Measurements from ENCODE around the gene KCNJ13. TPM values are rescaled to one million over a fixed set of nuclear protein-coding genes. Genes with fewer than 3 reads are reported as not detected.

The KCNJ13 gene
- total RNA-seq (2021; ENCODE audit: unreplicated experiment), result not detected
- polyA plus RNA-seq (2012), result 0.16 TPM in 1 of 2 replicates, not detected in the other
- not detected for Bru-seq, nascent RNA
- BruChase-seq, experiment 1, labeled RNA remaining after a 6-hour chase, result percentile 5 among the genes with signal in this experiment
- BruChase-seq, experiment 2, labeled RNA remaining after a 2-hour chase, result not detected
- long read RNA-seq, result 0 reads

- Histone ChIP-seq H3K27me3 (ENCODE audit: insufficient read depth, low read length) (no peaks in the 10 kb centered on the region), H3K27ac (ENCODE audit: low read depth, low read length) (no peak within 1 kb of the TSS), H3K9me2 (ENCODE audit: insufficient read depth) (no peaks in the 10 kb centered on the region), H3K36me3 (ENCODE audit: control insufficient read depth in 1 of 2, insufficient read depth in 2 of 2, low read length in 2 of 2) (peaks cover 0 to 5% of the 10 kb centered on the region in 2 experiments; a peak in 3 of 4 replicates), H3K79me2 (ENCODE audit: insufficient read depth, low read length) (no peaks in the 10 kb centered on the region), H3K4me2 (ENCODE audit: low read length) (no peak within 1 kb of the TSS), H2AFZ (ENCODE audit: low read depth, low read length, poor library complexity, severe bottlenecking) (no peak within 1 kb of the TSS), H3K9me3 (ENCODE audit: control insufficient read depth in 1 of 2, insufficient read depth in 1 of 2, low read depth in 1 of 2, low read length in 2 of 2) (no peaks in the 10 kb centered on the region), H3K4me1 (ENCODE audit: control insufficient read depth in 1 of 2, insufficient read depth in 2 of 2, low read length in 2 of 2) (peaks cover 0 to under 1% of the 10 kb centered on the region in 2 experiments; a peak in 1 of 4 replicates), H3K4me3 (replicated peaks in 1 of 2; ENCODE audit: low read depth in 1 of 2, low read length in 2 of 2) (no peak within 1 kb of the TSS), H4K20me1 (ENCODE audit: insufficient read depth) (no peaks in the 10 kb centered on the region), H3K9ac (ENCODE audit: low read length) (no peak within 1 kb of the TSS)
- BruUV-seq (replicated peaks), result no TSS peak
- ChIA-PET CTCF (interaction anchor here (1.3 kb wide), 1 partner anchor 17 kb away, joined by 3 read pairs; no protein-coding TSS in a partner anchor), RAD21 (ENCODE audit: low non-redundant PET in 1 of 2, low total read pairs in 2 of 2, uncharacterized antibody in 2 of 2, unreplicated experiment in 2 of 2) (no interaction called here), POLR2A (no interaction called here)
- no peak for ATAC-seq
- TF ChIP-seq MAX (IDR thresholded peaks at IDR 0.05) (no peak), ZBTB33 (IDR thresholded peaks at IDR 0.05; ENCODE audit: extremely low read depth, insufficient replicate concordance, low read length) (no peak), SIN3A (IDR thresholded peaks at IDR 0.05; ENCODE audit: low read depth) (no peak), EZH2 (IDR thresholded peaks at IDR 0.05) (no peak)
- no peak for DNase-seq (ENCODE audit: low read depth, low spot score)
- intact Hi-C loops (cut with micrococcal nuclease), result no loop called here
Measured at GRCh38 chr2:232776435-232776834, at the start of gene KCNJ13. TSS of gene KCNJ13 (minus strand) at chr2:232776565. CDS start at chr2:232771362, 5,203 bp downstream.

GRCh38 chr2:232817756-232818155, 41.4 kb upstream of the KCNJ13 start:
- Histone ChIP-seq H4K20me1 (ENCODE audit: insufficient read depth) (no peaks in the 10 kb centered on the region), H2AFZ (ENCODE audit: low read depth, low read length, poor library complexity, severe bottlenecking) (no peak overlapping the region), H3K27me3 (ENCODE audit: insufficient read depth, low read length) (no peaks in the 10 kb centered on the region), H3K4me1 (ENCODE audit: control insufficient read depth in 1 of 2, insufficient read depth in 2 of 2, low read length in 2 of 2) (no peaks in the 10 kb centered on the region), H3K9ac (ENCODE audit: low read length) (no peak overlapping the region), H3K36me3 (ENCODE audit: control insufficient read depth in 1 of 2, insufficient read depth in 2 of 2, low read length in 2 of 2) (peaks cover 25 to 31% of the 10 kb centered on the region in 2 experiments; a peak in 2 of 4 replicates), H3K79me2 (ENCODE audit: insufficient read depth, low read length) (peaks cover 3% of the 10 kb centered on the region; the same call in 1 of the 2 replicates), H3K4me2 (ENCODE audit: low read length) (no peak overlapping the region), H3K27ac (ENCODE audit: low read depth, low read length) (no peak overlapping the region), H3K9me2 (ENCODE audit: insufficient read depth) (no peaks in the 10 kb centered on the region), H3K9me3 (ENCODE audit: control insufficient read depth in 1 of 2, insufficient read depth in 1 of 2, low read depth in 1 of 2, low read length in 2 of 2) (no peaks in the 10 kb centered on the region), H3K4me3 (replicated peaks in 1 of 2; ENCODE audit: low read depth in 1 of 2, low read length in 2 of 2) (no peak overlapping the region)
- BruUV-seq (replicated peaks), result TSS peak; percentile 8
- CTCF ChIA-PET, result no interaction called here
- intact Hi-C loops (cut with micrococcal nuclease), result no loop called here
- POLR2A ChIA-PET, result no interaction called here
- ATAC-seq (no peak), DNase-seq (ENCODE audit: low read depth, low spot score) (no peak)
- RAD21 ChIA-PET (ENCODE audit: low non-redundant PET in 1 of 2, low total read pairs in 2 of 2, uncharacterized antibody in 2 of 2, unreplicated experiment in 2 of 2), result no interaction called here
- no peak for TF ChIP-seq TCF7L2 (IDR thresholded peaks at IDR 0.05; ENCODE audit: borderline replicate concordance, extremely low read depth, insufficient read depth, insufficient read length)
- no peak for TF ChIP-seq MAX (IDR thresholded peaks at IDR 0.05)
- TF ChIP-seq FOSL1 (IDR thresholded peaks at IDR 0.05; ENCODE audit: low read depth), result no peak
- TF ChIP-seq RAD21 (IDR thresholded peaks at IDR 0.05; ENCODE audit: low read depth), result no peak
- no peak for TF ChIP-seq SIN3A (IDR thresholded peaks at IDR 0.05; ENCODE audit: low read depth)
- no peak for TF ChIP-seq EZH2phosphoT487 (IDR thresholded peaks at IDR 0.05; ENCODE audit: borderline replicate concordance)
- no peak for TF ChIP-seq EZH2 (IDR thresholded peaks at IDR 0.05)
- no peak for TF ChIP-seq CBX3 (IDR thresholded peaks at IDR 0.05; ENCODE audit: low read depth)
- TF ChIP-seq ATF3 (IDR thresholded peaks at IDR 0.05), result no peak
- TF ChIP-seq ZFX (IDR thresholded peaks at IDR 0.05), result no peak
- no peak for TF ChIP-seq YY1 (IDR thresholded peaks at IDR 0.05; ENCODE audit: extremely low read depth, insufficient replicate concordance, low read depth, low read length)
- TF ChIP-seq REST (IDR thresholded peaks at IDR 0.05; ENCODE audit: low read depth), result no peak
